A549 (cell line): ENCODE measurements around the gene ADA. TPM values are rescaled to one million over a fixed set of nuclear protein-coding genes. Genes with fewer than 3 reads are reported as not detected.
"Not testable (repeated sequence)": the region's sequence is repeated elsewhere in the genome, so short reads cannot be mapped to it uniquely, and the experiment has no call there.

Experiments
- ATAC-seq, 2 experiments: fragments of 200-7000 bp in 1 of 2; fragments of >200 bp in 1 of 2; cut with Nextera tagmentation in 1 of 2; cut with Tn5 transposase in 1 of 2; 3 replicates each; pipeline versions ENCODE4 v1.8.0 to v1.9.1; 2018 to 2020; ENCODE audit warnings: mild to moderate bottlenecking in 1 of 2, moderate library complexity in 1 of 2
- CTCF ChIA-PET: fragments of 300-600 bp; sonication (Branson Sonifier 250); formaldehyde crosslinking; extraction: SDS; loops from one replicate; lab custom pipeline; 2021; ENCODE audit warnings: antibody characterized with exemption, inconsistent platforms; lab: Yijun Ruan, JAX
- POLR2A ChIA-PET: fragments of 350-600 bp; formaldehyde crosslinking; extraction: SDS; loops from one replicate; lab custom pipeline; 2021; ENCODE audit warnings: antibody characterized with exemption, inconsistent platforms; lab: Yijun Ruan, JAX
- DNase-seq, 2 experiments: peaks; one replicate each; pipeline versions ENCODE4 v3.0.0 to v3.0.0-alpha.2; 2011 to 2016; ENCODE audit warnings: low read depth in 1 of 2, low spot score in 1 of 2
- FAIRE-seq: peaks from 2 replicates; lab custom pipeline; 2011; peaks lifted over from hg19 to GRCh38; lab: Jason Lieb, UNC
- H3K27ac ChIP-seq, 2 experiments: fragments of >200 bp; sonication (Bioruptor Twin); formaldehyde crosslinking; 3 replicates each; pipeline ENCODE4 v1.5.1; 2016 to 2017
- H3K4me1 ChIP-seq: fragments of >200 bp; sonication (Bioruptor Twin); formaldehyde crosslinking; 3 replicates; pipeline ENCODE4 v1.6.1; 2016
- H3K4me2 ChIP-seq: fragments of >200 bp; sonication (Bioruptor Twin); formaldehyde crosslinking; 3 replicates; pipeline ENCODE4 v1.6.1; 2016
- H3K4me3 ChIP-seq: fragments of >200 bp; sonication (Bioruptor Twin); formaldehyde crosslinking; 3 replicates; pipeline ENCODE4 v1.5.1; 2016
- H3K9me3 ChIP-seq: fragments of >200 bp; sonication (Bioruptor Twin); formaldehyde crosslinking; 3 replicates; pipeline ENCODE4 v1.6.1; 2016
- CEBPB ChIP-seq, 2 experiments: fragments of >200 bp in 1 of 2; sonication (Bioruptor Twin) in 1 of 2; formaldehyde crosslinking in 1 of 2; IDR thresholded peaks; 2 replicates each; pipeline ENCODE4 v1.6.1; 2012 to 2016
- CHD2 ChIP-seq: fragments of 150-350 bp; IDR thresholded peaks from 2 replicates; pipeline ENCODE4 v1.6.1; 2014; ENCODE audit warnings: low read length; ENCODE audit not compliant: partially characterized antibody
- FOSL2 ChIP-seq, 2 experiments: fragments of 450-650 bp in 1 of 2; fragments of >200 bp in 1 of 2; sonication (Bioruptor Twin) in 1 of 2; formaldehyde crosslinking; IDR thresholded peaks; 2 replicates each; pipeline versions ENCODE4 v1.5.0 to v1.6.1; 2016 to 2020; ENCODE audit warnings: mild to moderate bottlenecking in 1 of 2, moderate library complexity in 1 of 2
- GATA3 ChIP-seq: IDR thresholded peaks from 2 replicates; pipeline ENCODE4 v1.6.1; 2012; ENCODE audit warnings: borderline replicate concordance
- HOXB5 ChIP-seq: fragments of 250-450 bp; sonication (Bioruptor Pico); IDR thresholded peaks from 2 replicates; pipeline ENCODE4 v1.5.0; 2020; ENCODE audit warnings: mild to moderate bottlenecking, moderate library complexity
- KDM1A ChIP-seq: fragments of 200-600 bp; sonication (generic); IDR thresholded peaks from 2 replicates; pipeline ENCODE4 v1.6.1; 2016; ENCODE audit warnings: low read depth, mild to moderate bottlenecking
- NPAS2 ChIP-seq: fragments of 250-450 bp; sonication (Bioruptor Pico); IDR thresholded peaks from 2 replicates; pipeline ENCODE4 v1.8.0; 2022; ENCODE audit warnings: mild to moderate bottlenecking, moderate library complexity, borderline replicate concordance
- NR3C1 ChIP-seq: fragments of >200 bp; sonication (Bioruptor Twin); formaldehyde crosslinking; IDR thresholded peaks from 3 replicates; pipeline ENCODE4 v1.6.1; 2017
- POLR2A ChIP-seq: IDR thresholded peaks from 2 replicates; pipeline ENCODE4 v1.6.1; 2012; ENCODE audit warnings: mild to moderate bottlenecking, low read length
- RNF2 ChIP-seq: fragments of 200-600 bp; sonication (generic); IDR thresholded peaks from 2 replicates; pipeline ENCODE4 v1.6.1; 2016; ENCODE audit warnings: low read depth, mild to moderate bottlenecking, antibody characterized with exemption, moderate library complexity, borderline replicate concordance
- SMC3 ChIP-seq: fragments of >200 bp; sonication (Bioruptor Twin); formaldehyde crosslinking; IDR thresholded peaks from 3 replicates; pipeline ENCODE4 v1.6.1; 2018; ENCODE audit warnings: inconsistent platforms
- WGBS: methylation state at CpG from one replicate; pipeline ENCODE4 v1.1.6; 2017; ENCODE audit errors: missing lambda C conversion rate; 5-methylcytosine and 5-hydroxymethylcytosine counted together
- polyA plus RNA-seq, 4 experiments: library from polyadenylated mRNA; depleted of rRNA in 3 of 4; stranded (reverse); fragments of >200 nt; fragmentation: RNase III in 1 of 4; extraction: RNeasy Plus Mini Kit Qiagen cat#74134 plus additional on column Dnase treatment in 1 of 4; gene quantifications; 2 replicates in 3 of 4; 3 replicates in 1 of 4; pipeline ENCODE4 v1.2.3, GENCODE V29; 2011 to 2017
- TF ChIP-seq, protein P1 (sequence below): fragments of 200-600 bp; sonication (generic); IDR thresholded peaks from 2 replicates; pipeline ENCODE4 v1.6.1; 2016; ENCODE audit warnings: antibody characterized with exemption, mild to moderate bottlenecking, moderate library complexity
- TF ChIP-seq, protein P2 (sequence below): IDR thresholded peaks from 2 replicates; pipeline ENCODE4 v1.6.1; 2012
- TF ChIP-seq, protein P3 (sequence below): fragments of >200 bp; sonication (Bioruptor Twin); formaldehyde crosslinking; IDR thresholded peaks from 3 replicates; pipeline ENCODE4 v1.6.1; 2016

ADA gene
- polyA plus RNA-seq, 2 of the 4 experiments (the other 2 are of a cell fraction): 34.5 to 48.1 TPM

DNA sequence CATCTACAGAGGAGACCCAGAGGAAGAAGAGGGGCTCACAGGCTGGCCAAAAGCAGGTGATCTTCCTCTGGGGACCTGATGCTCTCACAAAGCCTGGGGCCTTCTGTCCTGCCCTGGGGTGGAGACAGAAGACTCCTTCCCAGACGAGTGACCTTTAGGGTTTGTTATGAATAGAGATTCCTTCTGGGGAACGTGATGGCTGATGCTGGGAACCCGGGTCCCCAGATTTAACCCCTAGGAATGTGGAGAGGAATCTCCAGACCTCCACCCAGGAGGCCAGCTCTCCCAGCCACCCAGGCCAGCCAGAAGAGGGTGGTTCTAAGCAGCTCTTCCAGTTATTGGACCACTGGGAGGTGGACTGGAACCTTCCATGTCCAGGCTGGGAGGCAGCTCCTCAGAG lies 46.9 kb upstream of the ADA start:
- Histone ChIP-seq H3K4me1 (peaks cover 60% of the 10 kb centered on the region), H3K27ac (peak overlapping the region; percentile 50 to 76), H3K4me2 (no peak overlapping the region), H3K9me3 (no peaks in the 10 kb centered on the region), H3K4me3 (no peak overlapping the region)
- WGBS: 37% methylated on average over 3 of the region's 3 CpGs
- no peak for DNase-seq
- ATAC-seq: peak in 1 of 2 experiments; percentile 9; a peak in 1 of 6 replicates
- FAIRE-seq: no peak
- TF ChIP-seq, protein P1, sequence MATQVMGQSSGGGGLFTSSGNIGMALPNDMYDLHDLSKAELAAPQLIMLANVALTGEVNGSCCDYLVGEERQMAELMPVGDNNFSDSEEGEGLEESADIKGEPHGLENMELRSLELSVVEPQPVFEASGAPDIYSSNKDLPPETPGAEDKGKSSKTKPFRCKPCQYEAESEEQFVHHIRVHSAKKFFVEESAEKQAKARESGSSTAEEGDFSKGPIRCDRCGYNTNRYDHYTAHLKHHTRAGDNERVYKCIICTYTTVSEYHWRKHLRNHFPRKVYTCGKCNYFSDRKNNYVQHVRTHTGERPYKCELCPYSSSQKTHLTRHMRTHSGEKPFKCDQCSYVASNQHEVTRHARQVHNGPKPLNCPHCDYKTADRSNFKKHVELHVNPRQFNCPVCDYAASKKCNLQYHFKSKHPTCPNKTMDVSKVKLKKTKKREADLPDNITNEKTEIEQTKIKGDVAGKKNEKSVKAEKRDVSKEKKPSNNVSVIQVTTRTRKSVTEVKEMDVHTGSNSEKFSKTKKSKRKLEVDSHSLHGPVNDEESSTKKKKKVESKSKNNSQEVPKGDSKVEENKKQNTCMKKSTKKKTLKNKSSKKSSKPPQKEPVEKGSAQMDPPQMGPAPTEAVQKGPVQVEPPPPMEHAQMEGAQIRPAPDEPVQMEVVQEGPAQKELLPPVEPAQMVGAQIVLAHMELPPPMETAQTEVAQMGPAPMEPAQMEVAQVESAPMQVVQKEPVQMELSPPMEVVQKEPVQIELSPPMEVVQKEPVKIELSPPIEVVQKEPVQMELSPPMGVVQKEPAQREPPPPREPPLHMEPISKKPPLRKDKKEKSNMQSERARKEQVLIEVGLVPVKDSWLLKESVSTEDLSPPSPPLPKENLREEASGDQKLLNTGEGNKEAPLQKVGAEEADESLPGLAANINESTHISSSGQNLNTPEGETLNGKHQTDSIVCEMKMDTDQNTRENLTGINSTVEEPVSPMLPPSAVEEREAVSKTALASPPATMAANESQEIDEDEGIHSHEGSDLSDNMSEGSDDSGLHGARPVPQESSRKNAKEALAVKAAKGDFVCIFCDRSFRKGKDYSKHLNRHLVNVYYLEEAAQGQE: no peak
- ChIA-PET POLR2A (no interaction called here), CTCF (interaction anchor here (0.6 to 1.4 kb wide), 5 partner anchors 15 to 49 kb away, joined by 3 to 6 read pairs (median 3); no protein-coding TSS in a partner anchor)

DNA sequence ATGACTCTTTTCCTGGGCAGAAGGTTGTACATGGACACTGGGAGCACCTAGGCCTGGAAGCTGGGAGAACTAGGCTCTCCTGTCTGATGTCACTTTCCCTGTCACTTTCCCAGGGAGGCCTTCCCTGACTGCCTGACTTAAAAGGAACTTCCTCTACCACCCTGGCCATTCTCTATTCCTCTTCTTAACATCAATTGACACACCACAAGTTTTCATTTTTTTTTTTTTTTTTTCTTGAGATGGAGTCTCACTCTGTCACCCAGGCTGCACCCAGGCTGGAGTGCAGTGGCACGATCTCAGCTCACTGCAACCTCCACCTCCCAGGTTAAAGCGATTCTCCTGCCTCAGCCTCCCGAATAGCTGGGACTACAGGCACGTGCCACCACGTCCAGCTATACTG lies 45.5 kb upstream of the ADA start:
- H3K4me3 ChIP-seq, H3K9me3 ChIP-seq, H3K4me2 ChIP-seq, FAIRE-seq, ATAC-seq, DNase-seq, POLR2A ChIA-PET: not testable (repeated sequence)
- Histone ChIP-seq H3K4me1 (peaks cover 64% of the 10 kb centered on the region), H3K27ac (peak overlapping the region; percentile 86 to 89; a peak in 4 of 6 replicates)
- WGBS: 92% methylated on average over 5 of the region's 5 CpGs
- CTCF ChIA-PET: interaction anchor here (0.6 to 1.9 kb wide), 9 partner anchors 12 to 50 kb away, joined by 3 to 12 read pairs (median 4); no protein-coding TSS in a partner anchor

DNA sequence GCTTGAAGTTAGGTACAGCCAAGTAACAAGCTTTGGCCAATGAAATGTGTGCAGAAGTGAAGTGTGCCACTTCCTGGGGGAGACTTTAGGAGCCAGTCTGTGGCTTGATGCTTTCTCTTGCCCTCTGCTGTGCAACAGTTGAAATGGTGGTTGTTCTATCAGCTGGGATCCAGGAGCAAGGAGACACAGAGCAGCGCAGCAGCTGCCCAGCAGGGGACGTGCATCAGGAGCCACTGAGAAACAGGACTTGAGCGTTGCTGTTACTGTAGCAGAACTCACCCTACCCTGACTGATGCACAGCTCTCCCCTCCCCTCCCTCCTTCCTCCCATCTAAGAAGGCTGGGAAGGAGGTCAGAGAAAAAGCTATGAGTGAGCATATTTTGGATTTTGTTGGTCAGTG lies 44.8 kb upstream of the ADA start:
- CTCF ChIA-PET: interaction anchor here (0.6 to 1.9 kb wide), 9 partner anchors 11 to 51 kb away, joined by 3 to 12 read pairs (median 4); partner anchors contain the start of gene CCN5
- H3K4me3 ChIP-seq: no peak overlapping the region
- ATAC-seq: 0 out of 6 replicates have a peak, but pooled peaks of 1 of the 2 experiments have one; percentile 9
- peak in 1 of 2 experiments; percentile 52 for DNase-seq
- TF ChIP-seq, protein P2, sequence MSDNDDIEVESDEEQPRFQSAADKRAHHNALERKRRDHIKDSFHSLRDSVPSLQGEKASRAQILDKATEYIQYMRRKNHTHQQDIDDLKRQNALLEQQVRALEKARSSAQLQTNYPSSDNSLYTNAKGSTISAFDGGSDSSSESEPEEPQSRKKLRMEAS: 0 out of 2 replicates have a peak, but pooled peaks have one; percentile 3
- TF ChIP-seq CEBPB (IDR thresholded peaks at IDR 0.05): no peak
- TF ChIP-seq, all 56 proteins: peak for 1
- no peak overlapping the region for H3K4me2 ChIP-seq
- peaks cover 7% of the 10 kb centered on the region for H3K9me3 ChIP-seq
- FAIRE-seq: no peak
- WGBS: 92% methylated on average over 3 of the region's 3 CpGs
- H3K27ac ChIP-seq: peak overlapping the region; percentile 86 to 89
- POLR2A ChIA-PET: no interaction called here
- peaks cover 58% of the 10 kb centered on the region for H3K4me1 ChIP-seq

DNA sequence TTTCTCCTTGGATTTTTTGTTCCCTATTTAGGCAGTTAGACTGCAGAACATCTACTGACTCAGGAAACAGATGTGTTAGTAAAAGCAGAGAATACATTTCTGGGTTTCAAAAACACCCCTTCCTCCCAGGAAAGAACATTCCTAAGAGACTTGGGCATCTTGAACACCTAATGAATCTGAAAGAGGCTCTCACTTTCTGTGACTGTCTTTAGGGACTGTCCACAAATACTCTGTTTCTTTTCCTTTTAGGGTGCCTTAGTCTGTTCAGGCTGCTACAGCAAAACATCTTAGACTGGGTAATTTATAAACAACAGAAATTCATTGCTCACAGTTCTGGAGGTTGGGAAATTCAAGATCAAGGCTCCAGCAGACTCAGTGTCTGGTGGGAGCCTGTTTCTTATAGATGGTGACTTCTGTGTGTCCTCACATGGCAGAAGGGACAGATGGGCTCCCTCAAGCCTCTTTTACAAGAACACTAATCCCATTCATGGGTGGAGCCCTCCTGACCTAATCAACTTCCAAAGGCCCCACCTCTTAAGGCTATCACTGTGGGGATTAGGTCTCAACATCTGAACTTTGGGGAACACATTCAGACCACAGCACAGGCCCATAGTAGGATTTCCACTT lies 44.3 kb upstream of the ADA start:
- Histone ChIP-seq H3K9me3 (peaks cover 12% of the 10 kb centered on the region), H3K27ac (peak overlapping the region; percentile 86 to 89), H3K4me1 (peaks cover 53% of the 10 kb centered on the region), H3K4me2 (peak overlapping the region; percentile 11; the same call in 2 of the 3 replicates), H3K4me3 (no peak overlapping the region)
- TF ChIP-seq, protein P2: 0 out of 2 replicates have a peak, but pooled peaks have one; percentile 24
- no peak for TF ChIP-seq HOXB5 (CRISPR knock-in tag)
- CTCF ChIA-PET: interaction anchor here (0.8 to 1.9 kb wide), 8 partner anchors 11 to 51 kb away, joined by 3 to 12 read pairs (median 4); partner anchors contain the start of gene CCN5
- FAIRE-seq (no peak), ATAC-seq (no peak), DNase-seq (no peak)
- POLR2A ChIA-PET: interaction anchor here (1.0 kb wide), 1 partner anchor 33 kb away, joined by 3 read pairs; no protein-coding TSS in a partner anchor

DNA sequence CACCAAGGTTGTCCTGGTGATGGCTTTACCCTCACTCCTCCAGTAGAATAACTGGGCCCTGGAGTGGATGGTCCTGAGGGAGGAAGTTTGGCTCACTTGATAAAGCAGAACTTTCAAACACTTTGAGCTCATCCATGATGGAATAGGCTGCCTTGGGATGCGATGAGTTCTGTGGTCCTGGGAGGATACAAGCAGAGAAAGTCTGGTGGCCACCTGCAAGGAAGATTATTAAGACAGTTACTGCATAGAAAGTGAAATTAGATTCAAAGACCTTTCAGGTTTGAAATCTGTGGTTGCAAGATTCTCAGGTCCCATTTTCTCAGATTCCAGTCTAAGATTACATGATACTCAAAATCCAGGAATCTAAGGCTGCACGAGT lies 43.8 kb upstream of the ADA start:
- Histone ChIP-seq H3K4me3 (no peak overlapping the region), H3K4me1 (peaks cover 50% of the 10 kb centered on the region), H3K27ac (peak overlapping the region; percentile 86 to 89), H3K4me2 (peak overlapping the region; percentile 11; the same call in 2 of the 3 replicates)
- WGBS: 75% methylated on average over 2 of the region's 2 CpGs
- ATAC-seq: no peak
- ChIA-PET CTCF (interaction anchor here (0.9 to 1.9 kb wide), 2 partner anchors 12 to 37 kb away, joined by 3 to 6 read pairs; no protein-coding TSS in a partner anchor), POLR2A (interaction anchor here (1.0 kb wide), 1 partner anchor 34 kb away, joined by 3 read pairs; no protein-coding TSS in a partner anchor)
- FAIRE-seq: no peak
- DNase-seq: no peak
- TF ChIP-seq KDM1A (no peak), SMC3 (no peak), GATA3 (no peak), NPAS2 (CRISPR knock-in tag) (no peak), HOXB5 (CRISPR knock-in tag) (no peak), NR3C1 (no peak), POLR2A (no peak), FOSL2 (IDR thresholded peaks at IDR 0.05) (no peak), FOSL2 (CRISPR knock-in tag; IDR thresholded peaks at IDR 0.05) (no peak), CHD2 (no peak), RNF2 (no peak)
- TF ChIP-seq, protein P3, sequence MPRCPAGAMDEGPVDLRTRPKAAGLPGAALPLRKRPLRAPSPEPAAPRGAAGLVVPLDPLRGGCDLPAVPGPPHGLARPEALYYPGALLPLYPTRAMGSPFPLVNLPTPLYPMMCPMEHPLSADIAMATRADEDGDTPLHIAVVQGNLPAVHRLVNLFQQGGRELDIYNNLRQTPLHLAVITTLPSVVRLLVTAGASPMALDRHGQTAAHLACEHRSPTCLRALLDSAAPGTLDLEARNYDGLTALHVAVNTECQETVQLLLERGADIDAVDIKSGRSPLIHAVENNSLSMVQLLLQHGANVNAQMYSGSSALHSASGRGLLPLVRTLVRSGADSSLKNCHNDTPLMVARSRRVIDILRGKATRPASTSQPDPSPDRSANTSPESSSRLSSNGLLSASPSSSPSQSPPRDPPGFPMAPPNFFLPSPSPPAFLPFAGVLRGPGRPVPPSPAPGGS: no peak
- TF ChIP-seq, all 56 proteins: peak for 0
- peaks cover 12% of the 10 kb centered on the region for H3K9me3 ChIP-seq
